HL-60 (cell line): ENCODE data around the gene TFAM.

ENCODE experiments used
- DNase-seq, 2 experiments: peaks; one replicate each; pipeline ENCODE4 v3.0.0-alpha.2; 2010 to 2020; ENCODE audit warnings: low read depth in 1 of 2, low spot score in 1 of 2
- H3K27ac ChIP-seq: fragments of 250-450 bp; sonication (Bioruptor Pico); replicated peaks from 2 replicates; pipeline ENCODE4 v1.5.1; 2020; ENCODE audit warnings: mild to moderate bottlenecking, moderate library complexity
- H3K27me3 ChIP-seq: fragments of 250-450 bp; sonication (Bioruptor Pico); 2 replicates; pipeline ENCODE4 v1.5.1; 2021; ENCODE audit warnings: mild to moderate bottlenecking, moderate library complexity; ENCODE audit not compliant: insufficient read depth, poor library complexity, severe bottlenecking
- H3K4me3 ChIP-seq: replicated peaks from 2 replicates; pipeline ENCODE4 v1.5.1; 2011; ENCODE audit warnings: mild to moderate bottlenecking, control low read depth, low read length; ENCODE audit not compliant: insufficient read depth
- CTCF ChIP-seq: IDR thresholded peaks from one replicate; pipeline ENCODE4 v1.5.1; 2011; ENCODE audit warnings: low read length, control low read depth, inconsistent platforms; ENCODE audit not compliant: insufficient read depth
- GABPA ChIP-seq: IDR thresholded peaks from 2 replicates; pipeline ENCODE4 v1.6.1; 2012; ENCODE audit warnings: low read depth
- POLR2AphosphoS5 ChIP-seq: IDR thresholded peaks from 2 replicates; pipeline ENCODE4 v1.6.1; 2012; ENCODE audit warnings: low read depth
- REST ChIP-seq: IDR thresholded peaks from 2 replicates; pipeline ENCODE4 v1.6.1; 2012; ENCODE audit warnings: low read depth; ENCODE audit not compliant: insufficient replicate concordance
- SPI1 ChIP-seq: IDR thresholded peaks from 2 replicates; pipeline ENCODE4 v1.6.1; 2012; ENCODE audit warnings: low read depth, mild to moderate bottlenecking, borderline replicate concordance

Gene TFAM

GRCh38 chr10:58359541-58359940, 25.7 kb upstream of the TFAM start:
- no peak overlapping the region for H3K4me3 ChIP-seq
- H3K27ac ChIP-seq = no peak overlapping the region
- no peak for DNase-seq
- H3K27me3 ChIP-seq = no peaks in the 10 kb centered on the region
- TF ChIP-seq REST (no peak), SPI1 (no peak), POLR2AphosphoS5 (no peak), GABPA (no peak), CTCF (no peak)

- no peak overlapping the region for H3K4me3 ChIP-seq
- no peak for DNase-seq
- H3K27me3 ChIP-seq = no peaks in the 10 kb centered on the region
- no peak overlapping the region for H3K27ac ChIP-seq
- TF ChIP-seq SPI1 (no peak), POLR2AphosphoS5 (no peak), GABPA (no peak), CTCF (no peak), REST (no peak)
Observed at GRCh38 chr10:58360412-58361004, 24.7 kb upstream of the TFAM start.

- no peak for TF ChIP-seq POLR2AphosphoS5
- no peak for TF ChIP-seq GABPA
- no peak for TF ChIP-seq REST
- TF ChIP-seq CTCF = no peak
- TF ChIP-seq SPI1 = no peak
- Histone ChIP-seq H3K27me3 (no peaks in the 10 kb centered on the region), H3K4me3 (no peak overlapping the region), H3K27ac (no peak overlapping the region)
- DNase-seq = no peak
Observed at GRCh38 chr10:58361353-58361752, 23.9 kb upstream of the TFAM start.
